B cell (primary cell): ENCODE results near the gene RCE1. TPM values are rescaled to one million over a fixed set of nuclear protein-coding genes. Genes with fewer than 3 reads are reported as not detected.

Source experiments
- ATAC-seq: fragments of 200-7000 bp; cut with Tn5 transposase; one replicate; pipeline ENCODE4 v1.10.0; 2021; ENCODE audit warnings: low read depth, mild to moderate bottlenecking, moderate number of reproducible peaks, moderate library complexity
- CTCF ChIA-PET: fragments of 350-600 bp; sonication (Branson Sonifier 250); formaldehyde crosslinking; loops from one replicate; lab custom pipeline; 2021; ENCODE audit warnings: antibody characterized with exemption, inconsistent platforms; lab: Charles Lee
- POLR2A ChIA-PET: fragments of 350-600 bp; sonication (Branson Sonifier 250); formaldehyde crosslinking; loops from one replicate; lab custom pipeline; 2021; ENCODE audit warnings: antibody characterized with exemption; lab: Charles Lee
- DNase-seq: peaks from one replicate; pipeline ENCODE4 v3.0.0; 2013
- H2AFZ ChIP-seq: 2 replicates; pipeline ENCODE4 v1.6.1; 2012; ENCODE audit warnings: mild to moderate bottlenecking, low read depth, low read length; ENCODE audit not compliant: insufficient read depth, poor library complexity, severe bottlenecking
- H3K27ac ChIP-seq, 2 donors: 1 replicate in 1 of 2; 2 replicates in 1 of 2; pipeline ENCODE4 v1.5.1; 2012 to 2013; ENCODE audit warnings: low read length in 2 of 2, mild to moderate bottlenecking in 2 of 2, moderate library complexity in 1 of 2
- H3K27me3 ChIP-seq, 4 experiments: fragments of 200-600 bp in 1 of 4; sonication (generic) in 1 of 4; replicated peaks in 1 of 4; 1 replicate in 2 of 4; 2 replicates in 2 of 4; pipeline versions ENCODE4 v1.6.1 to v1.7.0; 2013 to 2016; ENCODE audit warnings: low read length in 3 of 4, mild to moderate bottlenecking in 2 of 4, mixed read lengths in 1 of 4, moderate library complexity in 1 of 4; ENCODE audit not compliant: insufficient read depth in 4 of 4, control insufficient read depth in 3 of 4; ENCODE audit errors: control extremely low read depth in 1 of 4
- H3K36me3 ChIP-seq, 2 experiments: replicated peaks in 1 of 2; 1 replicate in 1 of 2; 2 replicates in 1 of 2; pipeline versions ENCODE4 v1.6.1 to v1.7.1; 2013; ENCODE audit warnings: low read length in 1 of 2; ENCODE audit not compliant: insufficient read depth in 2 of 2, control insufficient read depth in 1 of 2; ENCODE audit errors: control extremely low read depth in 1 of 2, extremely low read depth in 1 of 2
- H3K4me1 ChIP-seq, 2 donors: fragments of 200-600 bp in 1 of 2; sonication (generic) in 1 of 2; 1 replicate in 1 of 2; 2 replicates in 1 of 2; pipeline versions ENCODE4 v1.5.1 to v1.6.1; 2013 to 2017; ENCODE audit warnings: low read length in 2 of 2; ENCODE audit not compliant: control insufficient read depth in 2 of 2, insufficient read depth in 2 of 2
- H3K4me2 ChIP-seq: replicated peaks from 2 replicates; pipeline ENCODE3; 2012; ENCODE audit warnings: mild to moderate bottlenecking, low read depth, low read length; ENCODE audit not compliant: poor library complexity, severe bottlenecking
- H3K4me3 ChIP-seq, 5 experiments: fragments of 200-600 bp in 1 of 5; sonication (generic) in 1 of 5; 1 replicate in 3 of 5; 2 replicates in 2 of 5; pipeline versions ENCODE4 v1.5.1 to v1.7.0; 2011 to 2016; ENCODE audit warnings: low read length in 4 of 5, mild to moderate bottlenecking in 4 of 5, low read depth in 2 of 5, control low read depth in 1 of 5, moderate library complexity in 1 of 5; ENCODE audit not compliant: insufficient read depth in 1 of 5; ENCODE audit errors: control extremely low read depth in 1 of 5, extremely low read depth in 1 of 5
- H3K79me2 ChIP-seq: fragments of 200-600 bp; sonication (generic); one replicate; pipeline ENCODE4 v1.6.0; 2016; ENCODE audit warnings: low read length; ENCODE audit not compliant: control insufficient read depth, insufficient read depth
- H3K9ac ChIP-seq: fragments of 200-600 bp; sonication (generic); 2 replicates; pipeline ENCODE4 v1.6.1; 2017; ENCODE audit warnings: mild to moderate bottlenecking, low read length, moderate library complexity
- H3K9me3 ChIP-seq, 3 donors: one replicate each; pipeline versions ENCODE4 v1.6.1 to v1.7.1; 2013; ENCODE audit warnings: low read length in 2 of 3; ENCODE audit not compliant: control insufficient read depth in 2 of 3, insufficient read depth in 1 of 3; ENCODE audit errors: control extremely low read depth in 1 of 3
- H4K20me1 ChIP-seq: 2 replicates; pipeline ENCODE4 v1.6.0; 2012; ENCODE audit warnings: mild to moderate bottlenecking, low read length; ENCODE audit not compliant: insufficient read depth, control insufficient read depth, poor library complexity, severe bottlenecking
- H3K27ac Mint-ChIP-seq: one replicate; pipeline ENCODE4 v1.8.0; 2021; ENCODE audit warnings: mixed read lengths
- H3K27me3 Mint-ChIP-seq: one replicate; pipeline ENCODE4 v1.8.0; 2021; ENCODE audit warnings: mixed read lengths
- H3K4me1 Mint-ChIP-seq: one replicate; pipeline ENCODE4 v1.8.0; 2021; ENCODE audit warnings: mixed read lengths
- H3K4me3 Mint-ChIP-seq: one replicate; pipeline ENCODE4 v1.8.0; 2021; ENCODE audit warnings: mixed read lengths
- H3K9me3 Mint-ChIP-seq: one replicate; pipeline ENCODE4 v1.8.0; 2022; ENCODE audit warnings: mixed read lengths; ENCODE audit not compliant: insufficient read depth
- EZH2 ChIP-seq: IDR thresholded peaks from 2 replicates; pipeline ENCODE4 v1.6.1; 2012; ENCODE audit warnings: borderline replicate concordance, low read depth, mild to moderate bottlenecking, moderate library complexity, low read length; ENCODE audit not compliant: insufficient read depth, poor library complexity, severe bottlenecking
- WGBS: methylation state at CpG from one replicate; pipeline ENCODE4 v1.1.5; 2013; ENCODE audit warnings: missing lambda C conversion rate; ENCODE audit not compliant: insufficient coverage; 5-methylcytosine and 5-hydroxymethylcytosine counted together
- intact Hi-C: fragments of 100-400 bp; cut with micrococcal nuclease; formaldehyde crosslinking; loops from one replicate; pipeline ENCODE4 v1.10.0; 2022
- polyA plus RNA-seq: library from polyadenylated mRNA; depleted of rRNA; stranded (reverse); fragments of >200 nt; gene quantifications from 2 replicates; pipeline ENCODE4 v1.2.3, GENCODE V29; 2012
- total RNA-seq, 2 donors: library from RNA; stranded (reverse); fragments of 120-200 nt in 1 of 2; gene quantifications; 1 replicate in 1 of 2; 2 replicates in 1 of 2; pipeline versions ENCODE4 v1.2.3 to v1.2.4, GENCODE V29; 2013 to 2022
- TF ChIP-seq, protein P1 (sequence below): fragments of 200-600 bp; IDR thresholded peaks from one replicate; pipeline ENCODE4 v1.8.0; 2022; ENCODE audit warnings: antibody characterized with exemption, mild to moderate bottlenecking

RCE1 gene
- total and polyA plus RNA-seq, 2 donors (not counting 1 experiment from before 2014, with no cell fraction given): 31.6 to 59.7 TPM

DNA sequence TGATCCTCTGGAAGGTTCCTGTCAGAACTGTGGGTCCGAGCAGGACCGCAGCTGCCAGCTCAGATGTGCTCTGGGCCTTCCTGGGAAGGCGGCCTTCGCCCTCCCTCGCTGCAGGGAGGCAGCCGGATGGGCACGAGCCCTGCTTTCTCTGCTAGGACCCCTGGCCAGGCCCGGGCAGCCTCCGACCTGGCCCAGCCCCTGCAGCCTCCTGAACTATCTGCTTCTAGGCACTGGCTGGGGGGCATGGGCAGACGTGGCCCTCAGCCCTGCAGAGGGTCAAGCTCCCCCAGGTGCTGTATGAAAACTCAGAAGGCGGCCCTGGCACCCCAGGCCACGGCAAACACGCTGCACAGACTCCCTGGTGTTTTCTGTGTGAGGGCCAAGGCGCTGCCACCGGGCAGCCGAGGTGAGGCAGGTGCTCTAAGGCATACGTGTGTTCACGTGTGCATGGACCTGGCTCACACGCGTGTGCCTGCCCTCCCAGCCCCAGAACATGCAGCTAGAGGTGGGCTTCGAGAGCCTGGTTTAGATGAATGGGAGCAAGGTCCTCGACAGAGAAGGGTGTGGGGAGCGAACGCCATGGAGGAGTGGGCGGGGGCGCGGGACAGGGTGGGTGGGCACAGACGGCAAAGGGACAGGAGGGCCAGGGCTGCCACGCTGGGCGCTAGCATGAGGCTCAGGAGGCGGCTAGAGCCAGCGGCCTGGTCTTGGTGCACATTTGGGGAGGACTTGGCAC, 18.0 kb downstream of the RCE1 start:
- TF ChIP-seq EZH2: no peak
- TF ChIP-seq, protein P1, sequence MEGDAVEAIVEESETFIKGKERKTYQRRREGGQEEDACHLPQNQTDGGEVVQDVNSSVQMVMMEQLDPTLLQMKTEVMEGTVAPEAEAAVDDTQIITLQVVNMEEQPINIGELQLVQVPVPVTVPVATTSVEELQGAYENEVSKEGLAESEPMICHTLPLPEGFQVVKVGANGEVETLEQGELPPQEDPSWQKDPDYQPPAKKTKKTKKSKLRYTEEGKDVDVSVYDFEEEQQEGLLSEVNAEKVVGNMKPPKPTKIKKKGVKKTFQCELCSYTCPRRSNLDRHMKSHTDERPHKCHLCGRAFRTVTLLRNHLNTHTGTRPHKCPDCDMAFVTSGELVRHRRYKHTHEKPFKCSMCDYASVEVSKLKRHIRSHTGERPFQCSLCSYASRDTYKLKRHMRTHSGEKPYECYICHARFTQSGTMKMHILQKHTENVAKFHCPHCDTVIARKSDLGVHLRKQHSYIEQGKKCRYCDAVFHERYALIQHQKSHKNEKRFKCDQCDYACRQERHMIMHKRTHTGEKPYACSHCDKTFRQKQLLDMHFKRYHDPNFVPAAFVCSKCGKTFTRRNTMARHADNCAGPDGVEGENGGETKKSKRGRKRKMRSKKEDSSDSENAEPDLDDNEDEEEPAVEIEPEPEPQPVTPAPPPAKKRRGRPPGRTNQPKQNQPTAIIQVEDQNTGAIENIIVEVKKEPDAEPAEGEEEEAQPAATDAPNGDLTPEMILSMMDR: no peak
- ChIA-PET CTCF (no interaction called here), POLR2A (interaction anchor here (0.5 kb wide), 1 partner anchor 744 kb away, joined by 15 read pairs; no protein-coding TSS in a partner anchor)
- H3K4me2 ChIP-seq: no peak overlapping the region
- H3K27ac Mint-ChIP-seq: no peak overlapping the region
- no peaks in the 10 kb centered on the region for H3K36me3 ChIP-seq
- H3K27me3 Mint-ChIP-seq: no peaks in the 10 kb centered on the region
- H3K9ac ChIP-seq: no peak overlapping the region
- H3K9me3 ChIP-seq: no peaks in the 10 kb centered on the region
- no peak overlapping the region for H3K4me3 Mint-ChIP-seq
- no peaks in the 10 kb centered on the region for H3K79me2 ChIP-seq
- no peaks in the 10 kb centered on the region for H3K9me3 Mint-ChIP-seq
- H3K4me1 Mint-ChIP-seq: peaks cover 5% of the 10 kb centered on the region
- no peak for ATAC-seq
- WGBS: 95% methylated on average over 32 of the region's 32 CpGs
- intact Hi-C loops: no loop called here
- no peak for DNase-seq
- H3K27me3 ChIP-seq: no peaks in the 10 kb centered on the region
- H3K4me3 ChIP-seq: no peak overlapping the region
- no peak overlapping the region for H3K27ac ChIP-seq
- no peaks in the 10 kb centered on the region for H4K20me1 ChIP-seq
- H3K4me1 ChIP-seq: peaks cover 0 to 4% of the 10 kb centered on the region in 2 donors
- H2AFZ ChIP-seq: no peak overlapping the region

DNA sequence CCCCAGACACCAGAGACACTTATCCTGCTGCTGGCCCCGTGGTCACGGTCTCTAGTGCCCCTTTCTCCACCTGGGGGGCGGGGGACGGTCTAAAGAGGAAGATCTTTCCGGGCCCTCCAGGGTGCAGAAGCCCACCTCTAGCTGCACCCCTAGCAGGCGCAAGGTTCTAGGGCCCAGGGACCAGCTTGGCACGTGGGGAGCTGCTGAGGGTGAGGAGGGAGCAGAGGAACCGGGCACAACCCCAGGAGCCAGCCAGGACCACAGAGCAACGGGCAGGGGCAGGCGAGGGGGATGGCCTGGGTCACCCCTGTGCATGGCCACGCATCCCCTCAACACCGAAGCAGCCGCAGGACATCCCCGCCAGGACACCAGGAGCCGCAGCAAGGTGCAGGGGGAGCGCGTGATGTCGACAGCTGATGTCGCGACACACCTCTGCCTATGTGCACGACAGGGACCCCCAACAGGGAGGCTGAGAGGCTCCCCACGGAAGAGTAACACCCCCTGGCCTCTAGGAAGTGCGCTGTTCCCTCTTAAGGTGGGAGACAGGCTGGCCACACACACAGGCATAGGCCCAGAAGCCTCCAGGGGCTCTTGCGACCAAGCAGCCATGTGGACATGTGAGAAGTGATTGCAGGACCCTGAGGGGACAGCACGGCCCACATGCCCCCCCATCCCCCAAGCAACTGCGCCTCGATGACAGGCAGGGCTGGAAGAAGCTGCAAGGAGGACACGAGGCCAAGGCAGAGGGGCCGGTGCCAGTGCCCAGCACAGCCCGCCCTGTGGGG, 18.7 kb downstream of the RCE1 start:
- Histone ChIP-seq H3K9ac (no peak overlapping the region), H3K27me3 (no peaks in the 10 kb centered on the region), H4K20me1 (no peaks in the 10 kb centered on the region), H3K4me2 (no peak overlapping the region), H3K9me3 (no peaks in the 10 kb centered on the region), H3K79me2 (no peaks in the 10 kb centered on the region), H3K4me1 (peaks cover 0 to 4% of the 10 kb centered on the region in 2 donors), H3K27ac (no peak overlapping the region), H3K36me3 (no peaks in the 10 kb centered on the region), H3K4me3 (no peak overlapping the region), H2AFZ (no peak overlapping the region)
- ATAC-seq: no peak
- CTCF ChIA-PET: no interaction called here
- Mint-ChIP-seq H3K27ac (no peak overlapping the region), H3K4me3 (no peak overlapping the region), H3K9me3 (no peaks in the 10 kb centered on the region), H3K27me3 (no peaks in the 10 kb centered on the region), H3K4me1 (peaks cover 4% of the 10 kb centered on the region)
- 96% methylated on average over 25 of the region's 30 CpGs for WGBS
- POLR2A ChIA-PET: no interaction called here
- intact Hi-C loops: no loop called here
- TF ChIP-seq, protein P1: no peak
- TF ChIP-seq EZH2: no peak
- DNase-seq: no peak
